Stimulated activated CD4-positive, alpha-beta T cell treated with anti-CD3 and anti-CD28 coated beads, Interleukin-12 subunit alpha, Interleukin-12 subunit beta, amount 100 ng/mL, for 24 hours (primary cell): ENCODE measurements around the gene MBD5.

Experiments used
- DNase-seq, 2 experiments: peaks; one replicate each; pipeline ENCODE4 v3.0.0-alpha.2; 2020; ENCODE audit warnings: low read depth in 2 of 2

Gene MBD5

GRCh38 chr2:148023861-148024260, 3.0 kb downstream of the MBD5 start:
- DNase-seq = no peak

- DNase-seq = no peak
Measured at GRCh38 chr2:148026573-148026972, 5.7 kb downstream of the MBD5 start.

DNA sequence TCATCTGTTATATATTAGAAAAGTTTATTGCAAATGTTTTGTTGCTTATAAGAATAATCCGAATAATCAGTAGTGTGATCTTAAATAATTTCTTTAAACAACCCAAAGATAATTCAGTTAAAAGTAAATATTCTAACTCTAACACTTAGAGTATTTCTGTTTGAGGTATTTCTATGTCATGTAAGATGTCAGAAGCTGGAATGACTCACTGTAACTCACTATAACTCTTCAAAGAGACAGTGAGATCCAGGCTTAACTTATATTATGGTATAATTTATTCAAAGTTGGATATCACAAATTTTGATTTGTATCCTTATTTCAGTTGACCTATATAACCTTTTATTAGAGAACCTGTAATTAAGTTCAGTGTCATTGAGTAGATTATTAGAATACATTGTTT, 6.9 kb downstream of the MBD5 start:
- DNase-seq = no peak

DNA sequence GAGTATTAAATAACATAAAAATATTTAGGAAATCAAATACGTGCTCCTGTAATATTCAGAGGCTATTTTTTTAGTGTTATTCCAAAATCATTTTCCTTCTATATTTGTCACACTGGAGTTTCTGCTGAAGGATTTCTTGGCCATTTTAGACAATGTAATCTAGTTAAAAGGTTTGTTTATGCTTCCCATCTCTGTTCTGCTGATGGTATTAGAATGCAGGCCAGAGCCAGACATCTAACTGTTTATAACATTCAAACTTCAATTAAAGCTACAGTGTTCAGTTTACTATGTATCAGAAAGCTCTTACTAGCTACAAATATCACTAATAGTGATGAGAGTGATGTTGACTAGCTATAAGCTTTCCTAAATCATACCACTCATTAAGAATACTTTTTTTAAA, 7.9 kb downstream of the MBD5 start:
- no peak for DNase-seq

GRCh38 chr2:148031152-148031551, 10.3 kb downstream of the MBD5 start:
- DNase-seq = no peak

- DNase-seq = no peak
Measured at GRCh38 chr2:148032215-148032614, 11.3 kb downstream of the MBD5 start.

DNA sequence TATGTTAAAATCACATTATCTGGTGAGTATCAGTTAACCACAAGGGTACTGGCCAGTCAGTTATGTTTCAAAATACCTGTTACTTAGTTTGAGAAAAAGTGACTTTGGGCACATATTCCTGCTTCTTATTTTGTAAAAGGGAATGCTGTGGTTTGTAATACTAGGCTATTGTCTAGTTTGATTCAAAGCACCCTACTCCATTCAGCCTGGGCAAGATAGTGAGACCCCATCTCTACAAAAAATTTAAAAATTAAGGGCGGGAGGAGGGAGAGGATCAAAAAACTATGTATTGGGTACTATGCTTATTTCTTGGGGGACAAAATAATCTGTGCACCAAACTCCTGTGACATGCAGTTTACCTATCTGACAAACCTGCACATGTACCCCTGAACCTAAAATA, 18.9 kb downstream of the MBD5 start:
- DNase-seq = no peak

- no peak for DNase-seq
Measured at GRCh38 chr2:148042219-148042618, 21.3 kb downstream of the MBD5 start.

GRCh38 chr2:148044322-148044721, 23.4 kb downstream of the MBD5 start:
- no peak for DNase-seq

GRCh38 chr2:148046802-148047201, 25.9 kb downstream of the MBD5 start:
- DNase-seq = no peak

DNA sequence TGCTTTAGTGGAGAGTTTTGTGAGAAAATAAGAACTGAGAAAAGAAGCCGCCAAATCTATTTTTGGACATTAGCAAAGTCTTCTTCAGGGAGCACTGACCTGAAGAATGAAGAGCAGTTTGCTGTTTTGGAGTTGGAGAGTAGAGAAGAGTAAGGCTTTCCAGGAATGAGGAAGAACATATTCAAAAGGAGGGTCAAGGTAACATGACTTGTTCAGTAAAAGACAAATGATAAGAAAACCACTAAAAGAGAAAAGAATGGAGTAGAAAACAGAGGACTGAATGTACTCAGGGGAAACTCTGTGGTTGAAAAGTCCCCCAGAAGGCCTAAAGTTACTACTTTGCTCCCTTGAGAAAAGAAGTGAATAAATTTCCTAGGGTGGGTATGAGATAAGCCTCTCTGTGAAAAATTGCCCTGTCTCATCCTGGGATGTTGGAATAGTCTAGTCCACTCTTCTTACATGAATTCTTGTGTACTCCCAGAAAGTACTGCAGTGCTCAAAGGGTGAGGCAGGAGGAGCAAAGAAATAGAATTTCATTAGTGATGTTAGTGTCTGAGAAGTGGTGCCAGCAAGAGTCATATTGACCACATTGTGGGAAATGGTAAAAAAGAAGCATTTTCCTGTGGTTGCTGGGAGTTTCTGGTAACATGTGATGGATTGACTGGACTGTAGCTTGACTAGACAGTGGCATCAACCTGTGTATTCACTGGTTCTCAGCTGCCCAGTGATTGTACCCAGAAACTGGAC, 27.8 kb downstream of the MBD5 start:
- no peak for DNase-seq

- DNase-seq = no peak
Measured at GRCh38 chr2:148049284-148049683, 28.4 kb downstream of the MBD5 start.

GRCh38 chr2:148052687-148053086, 31.8 kb downstream of the MBD5 start:
- DNase-seq = no peak

DNA sequence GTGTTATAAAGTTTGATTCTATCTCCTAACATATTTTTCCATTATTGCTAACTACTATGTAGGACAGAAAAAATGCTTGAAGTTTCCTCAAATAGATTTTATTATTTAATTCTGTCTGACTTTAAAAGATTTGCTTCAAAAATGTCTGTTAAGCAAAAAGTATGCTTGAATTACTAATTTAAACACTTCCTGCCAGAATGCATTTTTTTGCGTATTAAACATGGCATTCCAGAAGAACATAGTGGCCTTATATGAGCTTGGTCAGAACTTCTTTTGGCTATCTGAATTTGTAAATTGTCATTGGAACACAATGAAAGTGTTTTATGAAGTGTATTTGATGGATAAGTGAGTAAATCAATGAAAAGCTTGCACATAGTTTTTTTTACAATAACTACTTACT, 37.8 kb downstream of the MBD5 start:
- DNase-seq = no peak

DNA sequence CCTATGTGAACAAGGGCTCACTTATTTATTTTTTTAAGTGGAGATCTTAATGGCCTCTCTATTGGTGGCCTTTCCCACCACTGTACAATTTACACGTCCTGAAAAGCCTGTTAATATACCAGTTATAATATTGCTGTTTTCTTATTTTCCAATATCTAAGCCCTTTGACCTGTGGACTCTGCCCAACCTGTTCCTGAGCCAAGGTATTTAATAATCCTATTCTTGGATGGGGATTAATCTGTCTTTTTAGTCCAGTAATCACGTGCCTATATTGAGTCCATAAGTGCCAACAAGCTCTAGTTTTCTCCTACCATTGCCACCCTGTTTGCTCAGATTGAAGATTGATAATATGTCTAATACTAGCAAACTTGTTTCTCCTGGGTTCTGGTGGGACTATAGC, 42.7 kb downstream of the MBD5 start:
- no peak for DNase-seq

DNA sequence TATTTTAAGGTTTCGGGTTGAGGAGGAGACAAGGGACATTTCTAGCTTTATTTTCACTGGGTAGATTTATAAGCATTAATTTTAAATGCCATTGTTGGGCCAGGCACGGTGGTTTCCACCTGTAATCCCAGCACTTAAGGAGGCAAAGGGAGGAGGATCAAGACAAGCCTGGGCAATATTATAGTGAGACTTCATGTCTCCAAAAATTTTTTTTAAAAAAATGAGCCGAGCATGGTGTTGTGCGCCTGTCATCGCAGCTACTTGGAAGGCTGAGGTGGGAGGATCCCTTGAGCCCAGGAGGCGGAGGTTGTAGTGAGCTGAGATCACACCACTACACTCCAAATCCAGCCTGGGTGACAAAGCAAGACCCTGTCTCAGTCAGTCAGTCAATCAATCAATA, 45.0 kb downstream of the MBD5 start:
- DNase-seq = no peak

GRCh38 chr2:148067801-148068200, 46.9 kb downstream of the MBD5 start:
- no peak for DNase-seq

GRCh38 chr2:148071351-148071750, 50.5 kb downstream of the MBD5 start:
- no peak for DNase-seq

GRCh38 chr2:148096012-148096411, 75.1 kb downstream of the MBD5 start:
- no peak for DNase-seq

- no peak for DNase-seq
Measured at GRCh38 chr2:148102641-148103040, 81.8 kb downstream of the MBD5 start.

DNA sequence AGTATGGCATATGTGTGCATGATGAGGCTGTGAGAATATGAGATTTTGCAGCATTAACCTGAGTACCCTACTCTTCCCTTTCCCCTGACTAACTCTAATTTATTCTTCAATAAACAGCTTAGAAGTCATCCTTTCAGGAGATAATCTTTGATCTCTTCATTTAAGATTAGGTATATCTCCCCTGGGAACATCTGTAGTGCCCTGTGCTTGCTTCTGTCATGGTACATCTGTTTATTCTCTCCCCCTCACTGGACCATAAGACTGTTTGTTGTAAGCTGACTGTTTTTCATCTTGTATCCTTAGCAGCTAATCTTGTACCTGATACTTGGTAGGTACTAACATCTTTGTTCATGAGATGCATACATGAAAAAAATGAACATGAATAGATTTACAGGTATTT, 83.1 kb downstream of the MBD5 start:
- no peak for DNase-seq

- DNase-seq = no peak
Measured at GRCh38 chr2:148106331-148106730, 85.4 kb downstream of the MBD5 start.

DNA sequence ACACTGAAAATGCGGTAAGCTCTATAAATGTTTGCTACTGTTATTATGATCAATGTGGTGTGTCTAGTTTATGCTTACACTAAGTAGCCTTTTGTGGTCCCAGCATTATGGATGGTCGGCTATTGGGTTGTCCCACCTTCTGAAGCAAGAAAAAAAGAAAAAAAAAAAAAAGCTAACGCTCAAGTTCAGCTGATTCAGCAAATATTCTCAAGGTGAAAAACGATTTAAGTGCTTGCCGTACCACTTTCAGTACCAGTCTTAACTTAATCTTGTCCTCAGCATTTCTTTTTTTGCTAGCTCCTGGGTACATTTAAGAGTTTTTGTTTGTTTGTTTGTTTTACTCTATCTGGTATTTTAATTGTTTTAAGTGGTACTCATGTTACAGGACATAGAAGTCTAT, 87.5 kb downstream of the MBD5 start:
- no peak for DNase-seq

DNA sequence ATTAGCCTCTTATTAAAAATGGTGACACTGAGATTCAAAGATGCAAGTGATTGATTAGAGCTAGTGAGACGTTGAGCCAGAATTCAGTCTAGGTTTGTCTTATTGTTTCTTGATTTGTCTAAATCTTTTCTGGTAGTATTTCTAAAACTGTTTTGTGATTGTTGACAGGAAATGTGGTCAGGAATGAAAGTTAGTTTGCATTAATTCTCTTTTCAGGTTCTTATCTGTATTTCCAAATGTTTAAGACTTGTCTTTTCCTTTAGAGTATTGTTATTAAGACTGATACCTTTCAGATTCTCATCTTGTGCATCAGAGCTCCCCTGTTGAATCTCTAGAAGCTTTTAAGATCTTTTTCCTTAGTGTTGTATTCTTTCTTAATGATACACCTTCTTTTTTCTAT, 89.3 kb downstream of the MBD5 start:
- no peak for DNase-seq
